OCI-M2 (cell line): ENCODE results near the gene ASGR1.
"Not testable (repeated sequence)": the region's sequence is repeated elsewhere in the genome, so short reads cannot be mapped to it uniquely, and the experiment has no call there.

Source experiments
- DNase-seq: peaks from one replicate; lab custom pipeline; 2025; ENCODE audit not compliant: unreplicated experiment; lab: John Stamatoyannopoulos, UW

ASGR1 gene

DNA sequence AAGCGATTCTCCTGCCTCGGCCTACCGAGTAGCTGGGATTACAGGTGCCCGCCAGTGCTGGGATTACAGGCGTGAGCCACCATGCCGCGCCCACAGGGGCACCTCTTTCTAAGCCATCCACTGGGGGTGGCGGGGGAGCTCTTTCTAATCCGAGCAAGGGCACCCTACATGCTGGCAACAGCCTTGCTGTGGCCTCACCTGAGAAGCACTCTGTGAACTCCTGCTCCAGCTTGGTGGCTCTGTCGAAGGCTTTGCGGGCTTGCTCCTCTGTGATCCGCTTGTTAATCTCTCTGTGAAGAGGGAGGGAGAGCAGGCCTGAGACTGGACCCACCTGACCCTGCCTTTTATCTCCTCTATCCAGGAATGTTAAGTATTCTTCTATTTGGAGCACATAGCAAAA is 11.9 kb upstream of the ASGR1 start:
- DNase-seq = no peak

DNA sequence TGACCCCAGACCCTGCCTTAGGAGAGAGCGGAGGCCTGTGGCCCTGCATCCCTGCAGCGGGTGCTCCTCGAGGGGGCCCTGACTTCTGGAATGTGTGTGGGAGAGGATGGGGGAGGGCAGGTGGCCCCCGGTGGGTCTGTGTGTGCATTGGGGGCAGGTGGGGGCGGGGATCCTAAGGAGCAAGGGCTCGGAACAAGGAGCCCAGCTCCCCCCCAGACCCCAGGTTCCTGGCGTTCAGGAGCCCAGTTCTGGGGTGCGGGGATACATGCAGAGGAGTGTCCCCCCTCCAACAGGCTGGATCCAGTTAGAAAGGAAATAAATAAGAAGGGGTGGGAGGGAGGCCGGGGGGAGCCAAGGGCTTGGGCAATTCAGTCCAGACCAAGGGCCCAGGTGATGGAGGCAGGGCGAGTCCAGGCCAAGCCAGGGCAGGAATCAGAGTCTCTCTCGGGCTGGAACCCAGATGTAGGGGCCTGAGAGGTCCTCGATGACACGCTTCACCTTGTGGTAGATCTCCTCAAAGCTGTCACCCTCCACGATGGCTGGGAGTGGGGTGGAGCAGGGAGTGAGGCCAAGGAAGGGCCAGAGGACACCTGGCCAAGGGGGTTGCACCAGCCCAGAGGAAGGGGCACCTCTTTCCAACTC is 11.2 kb upstream of the ASGR1 start:
- DNase-seq = no peak

DNA sequence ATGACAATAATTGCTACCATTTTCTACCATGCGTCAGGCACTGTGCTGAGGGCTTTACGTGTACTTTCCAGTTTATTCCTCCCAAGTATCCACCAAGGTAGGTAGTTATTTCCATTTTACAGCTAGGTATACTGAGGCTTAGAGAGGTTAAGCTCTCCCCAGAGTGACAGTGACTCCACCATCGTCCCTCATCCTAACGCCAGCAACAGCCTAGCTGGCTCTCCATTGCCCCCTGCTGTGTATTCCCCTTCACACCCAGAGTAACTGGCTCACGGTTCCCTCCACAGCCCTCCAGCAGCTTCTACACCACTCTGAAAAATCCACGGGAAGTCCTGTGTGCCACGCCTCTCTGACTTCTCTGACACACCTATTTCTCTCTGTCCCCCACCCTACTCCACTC is 7.1 kb upstream of the ASGR1 start:
- DNase-seq = no peak

DNA sequence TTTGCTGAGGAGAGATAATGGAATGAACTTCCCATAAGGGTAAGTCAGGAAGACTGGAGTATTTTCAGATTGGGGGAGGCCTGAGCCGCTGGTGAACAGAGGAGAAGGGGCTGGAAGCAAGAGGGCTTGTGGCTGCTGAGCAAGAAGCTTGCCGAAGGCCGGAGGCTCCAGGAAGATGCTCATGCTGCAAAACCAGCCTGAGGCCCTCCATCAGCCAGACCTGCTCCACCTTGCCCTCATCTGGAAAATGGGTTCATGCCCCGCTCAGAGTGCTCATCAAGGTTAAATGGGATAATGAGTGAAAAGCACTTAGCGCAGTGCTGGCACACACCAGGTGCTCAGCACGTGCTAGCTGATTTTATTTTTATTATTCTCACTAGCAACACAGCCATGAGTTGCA is 5.5 kb upstream of the ASGR1 start:
- DNase-seq = no peak

DNA sequence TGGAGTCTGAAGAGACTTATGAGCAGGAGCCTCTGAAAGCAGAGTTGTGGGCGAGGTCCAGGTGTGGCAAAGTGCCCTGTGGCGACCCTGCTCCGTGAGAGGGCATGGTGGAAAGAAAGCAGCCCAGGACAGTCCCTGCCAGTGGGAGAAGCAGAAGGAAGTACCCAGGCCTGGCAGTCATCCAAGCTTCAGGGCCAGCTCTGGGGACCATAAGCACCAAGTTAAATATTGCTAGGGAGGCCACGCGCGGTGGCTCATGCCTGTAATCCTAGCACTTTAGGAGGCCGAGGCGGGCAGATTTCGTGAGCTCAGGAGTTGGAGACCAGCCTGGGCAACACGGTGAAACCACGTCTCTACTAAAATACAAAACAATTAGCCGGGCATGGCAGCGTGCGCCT is 4.9 kb upstream of the ASGR1 start:
- no peak for DNase-seq

DNA sequence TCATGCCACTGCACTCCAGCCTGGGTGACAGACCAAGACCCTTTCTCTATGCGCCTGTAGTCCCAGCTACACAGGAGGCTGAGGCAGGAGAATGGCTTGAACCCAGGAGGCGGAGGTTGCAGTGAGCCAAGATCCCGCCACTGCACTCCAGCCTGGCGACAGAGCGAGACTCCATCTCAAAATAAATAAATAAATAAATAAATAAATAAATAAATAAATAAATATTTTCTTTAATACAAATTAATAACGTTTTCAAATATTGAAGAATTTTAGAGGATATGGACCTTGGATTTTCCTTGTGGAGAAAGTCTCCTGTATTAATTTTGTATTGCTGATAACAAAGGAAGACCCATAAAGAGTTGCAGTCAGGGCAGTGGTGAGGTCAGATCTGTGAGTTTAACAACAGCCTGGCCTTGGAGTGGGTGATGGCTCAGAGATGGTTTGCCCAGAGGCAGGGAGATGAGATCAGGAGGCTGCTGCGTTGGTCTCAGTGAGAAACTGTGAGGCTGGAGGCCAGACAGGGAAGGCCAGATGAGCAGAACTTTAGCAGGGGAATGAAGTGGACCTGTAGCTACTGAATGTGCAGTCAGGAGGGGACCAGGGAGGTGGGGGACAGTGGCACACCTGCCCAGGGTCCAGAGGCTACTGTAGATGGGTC is 4.4 kb upstream of the ASGR1 start:
- DNase-seq = no peak

DNA sequence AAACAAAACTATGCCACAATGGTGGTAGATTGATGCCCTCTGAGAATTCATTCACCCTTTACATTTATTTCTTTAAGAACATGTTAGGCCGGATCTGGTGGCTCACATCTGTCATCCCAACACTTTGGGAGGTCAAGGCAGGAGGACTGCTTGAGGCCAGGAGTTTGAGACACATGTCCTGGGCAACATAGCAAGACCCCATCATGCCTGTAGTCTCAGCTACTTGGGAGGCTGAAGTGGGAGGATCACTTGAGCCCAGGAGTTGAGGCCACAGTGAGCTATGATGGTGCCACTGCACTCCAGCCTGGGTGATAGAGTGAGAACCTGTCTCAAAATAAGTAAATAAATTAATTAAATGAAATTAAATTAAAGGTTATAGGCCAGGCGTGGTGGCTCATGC is 2.9 kb upstream of the ASGR1 start:
- not testable (repeated sequence) for DNase-seq

DNA sequence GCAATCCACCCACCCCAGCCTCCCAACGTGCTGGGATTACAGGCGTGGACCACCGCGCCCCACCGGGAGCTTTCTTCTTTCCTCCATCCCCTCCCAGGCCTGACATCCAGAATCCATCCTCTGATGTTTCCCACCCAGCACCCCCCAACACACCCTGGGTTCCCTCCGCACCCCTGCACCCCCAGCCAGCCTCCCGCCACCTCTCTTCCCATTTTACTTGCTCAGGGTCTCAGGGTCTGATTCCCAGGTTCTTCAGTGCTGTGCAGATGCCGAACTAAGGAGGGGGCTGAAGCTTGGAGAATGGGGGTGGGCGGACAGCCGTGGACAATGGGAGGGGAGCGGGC is 225 bp downstream of the ASGR1 start:
- DNase-seq = no peak

DNA sequence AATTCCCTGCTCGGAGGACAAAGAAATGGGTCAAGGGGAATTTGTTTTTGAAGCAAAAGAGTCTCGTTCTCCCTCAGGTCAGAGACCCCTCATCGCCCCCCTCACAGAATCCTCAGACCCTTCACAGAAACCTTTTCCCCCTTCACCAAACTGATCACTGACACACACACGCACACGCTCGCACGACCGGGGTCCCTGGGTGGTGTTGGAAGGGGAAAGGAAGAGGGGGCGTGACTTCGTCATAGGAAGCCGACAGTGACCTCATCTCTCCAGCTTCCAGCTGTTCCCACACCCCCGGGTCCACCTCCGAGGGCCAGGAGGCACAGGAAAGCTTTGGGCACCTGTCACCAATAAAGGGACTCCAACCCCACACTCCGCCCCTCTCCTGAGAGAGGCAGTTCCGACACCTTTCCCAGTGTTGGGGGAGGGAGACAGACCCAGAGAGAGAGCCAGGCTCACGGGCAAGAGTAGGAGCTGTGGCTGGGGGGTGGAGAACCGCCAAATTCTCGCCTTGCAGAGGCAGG is 1.2 kb downstream of the ASGR1 start:
- no peak for DNase-seq

DNA sequence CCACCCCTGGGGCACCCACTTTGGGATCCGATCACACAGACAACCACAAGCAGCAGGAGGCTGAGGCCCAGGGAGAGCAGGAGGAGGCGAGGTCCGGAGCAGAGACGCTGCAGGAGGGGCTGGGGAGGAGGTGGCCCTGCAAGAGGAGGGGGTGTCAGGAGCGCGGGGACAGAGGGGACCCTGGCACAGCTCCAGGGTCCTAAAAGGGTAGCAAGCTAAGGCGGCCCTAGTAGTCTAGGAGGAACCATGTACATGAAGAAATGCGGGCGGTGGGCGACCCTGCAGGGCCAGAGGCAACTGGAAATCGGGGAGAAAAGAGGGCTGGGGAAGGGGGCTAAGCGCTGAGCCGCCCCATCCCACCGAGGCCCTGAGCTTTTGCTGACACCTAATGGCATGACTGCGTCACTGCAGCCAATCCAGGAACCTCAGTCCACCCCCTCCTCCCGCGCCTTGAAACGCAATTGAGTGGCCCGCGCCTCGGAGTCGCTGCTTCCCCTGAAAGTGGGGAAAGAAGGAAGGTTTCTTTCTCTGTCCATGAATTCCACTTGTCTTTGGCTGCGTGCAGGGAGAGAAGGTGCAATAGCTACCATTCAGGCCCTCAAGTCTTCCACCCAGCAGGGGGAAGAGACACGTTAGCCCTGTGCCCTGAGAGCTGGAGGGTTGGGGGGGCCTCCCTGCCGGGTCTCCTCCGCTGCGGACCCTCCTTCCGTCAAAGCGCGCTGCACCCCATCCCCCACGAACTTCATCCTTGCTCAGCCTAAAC is 1.8 kb downstream of the ASGR1 start:
- peak; percentile 44 for DNase-seq

DNA sequence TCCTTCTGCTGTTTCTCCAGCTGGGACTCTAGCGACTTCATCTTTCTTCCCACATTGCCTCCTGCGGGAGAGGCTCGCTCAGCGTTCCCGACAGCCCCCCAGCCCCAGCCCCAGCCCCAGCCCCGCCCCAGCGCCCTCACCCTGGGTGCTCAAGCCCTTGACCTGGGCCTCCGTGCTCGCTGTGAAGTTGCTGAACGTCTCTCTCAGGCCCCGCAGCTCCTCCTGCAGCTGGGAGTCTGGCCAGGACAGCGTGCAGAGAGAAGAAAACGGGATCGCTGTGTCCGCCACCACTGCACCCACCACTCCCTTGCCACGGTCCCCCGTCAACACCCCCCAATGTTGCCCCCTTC is 2.4 kb downstream of the ASGR1 start:
- DNase-seq = no peak

DNA sequence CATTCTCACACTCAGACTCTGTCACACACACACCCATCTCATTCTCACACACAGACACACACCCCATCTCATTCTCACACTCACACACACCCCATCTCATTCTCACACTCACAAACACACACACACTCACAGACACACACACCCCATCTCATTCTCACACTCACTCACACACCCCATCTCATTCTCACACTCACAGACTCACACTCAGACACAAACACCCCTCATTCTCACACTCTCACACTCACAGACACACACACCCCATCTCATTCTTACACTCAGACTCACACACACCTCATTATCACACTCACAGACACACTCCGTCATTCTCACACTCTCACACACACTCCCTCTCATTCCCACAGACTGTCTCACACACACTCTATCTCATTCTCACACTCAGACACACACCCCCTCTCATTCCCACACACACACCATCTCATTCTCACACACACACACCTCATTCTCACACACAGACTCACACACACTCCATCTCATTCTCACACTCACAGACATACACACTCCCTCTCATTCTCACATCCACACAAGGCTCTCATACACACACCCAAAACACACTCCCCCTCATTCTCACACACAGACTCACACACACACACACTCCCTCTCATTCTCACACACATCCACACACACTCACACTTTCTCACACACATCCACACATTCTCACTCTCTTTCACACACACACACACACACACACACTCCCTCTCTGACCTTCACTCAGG is 2.9 kb downstream of the ASGR1 start:
- no peak for DNase-seq

DNA sequence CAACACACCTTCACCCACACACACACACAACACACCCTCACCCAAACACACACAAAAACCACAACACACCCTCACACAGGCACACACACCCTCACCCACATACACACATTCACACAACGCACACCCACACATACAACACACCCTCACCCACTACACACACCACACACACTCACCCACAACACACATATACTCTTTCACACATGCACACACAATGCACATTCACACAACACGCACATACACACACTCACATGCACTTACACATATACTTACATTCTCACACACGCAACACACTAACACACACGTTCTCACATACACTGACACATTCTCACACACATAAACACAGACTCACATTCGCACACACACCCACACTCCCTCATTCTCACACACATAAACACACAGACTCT is 3.8 kb downstream of the ASGR1 start:
- DNase-seq = no peak

DNA sequence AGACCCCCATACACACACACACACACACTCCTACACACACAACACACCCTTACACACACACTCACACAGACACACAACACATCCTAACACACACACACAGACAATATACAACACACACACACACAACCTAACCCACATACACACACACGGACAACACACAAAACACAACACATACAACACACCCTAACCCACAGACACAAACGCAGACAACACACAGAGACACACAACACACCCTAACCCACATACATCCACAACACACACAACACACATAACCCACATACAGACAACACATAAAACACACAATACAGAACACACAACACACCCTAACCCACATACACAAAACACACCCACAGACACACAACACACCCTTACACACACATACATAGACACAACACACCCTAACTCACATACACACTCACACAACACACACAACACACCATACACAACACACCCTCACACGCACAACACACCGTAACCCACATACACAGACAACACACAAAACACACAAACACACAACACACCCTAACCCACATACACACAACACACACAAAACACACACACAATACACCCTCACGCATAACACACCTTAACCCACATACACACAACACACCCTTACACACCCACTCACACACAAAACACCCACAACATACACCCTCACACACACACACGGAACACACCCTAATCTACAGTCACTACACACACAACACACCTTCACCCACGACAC is 4.4 kb downstream of the ASGR1 start:
- DNase-seq = no peak

DNA sequence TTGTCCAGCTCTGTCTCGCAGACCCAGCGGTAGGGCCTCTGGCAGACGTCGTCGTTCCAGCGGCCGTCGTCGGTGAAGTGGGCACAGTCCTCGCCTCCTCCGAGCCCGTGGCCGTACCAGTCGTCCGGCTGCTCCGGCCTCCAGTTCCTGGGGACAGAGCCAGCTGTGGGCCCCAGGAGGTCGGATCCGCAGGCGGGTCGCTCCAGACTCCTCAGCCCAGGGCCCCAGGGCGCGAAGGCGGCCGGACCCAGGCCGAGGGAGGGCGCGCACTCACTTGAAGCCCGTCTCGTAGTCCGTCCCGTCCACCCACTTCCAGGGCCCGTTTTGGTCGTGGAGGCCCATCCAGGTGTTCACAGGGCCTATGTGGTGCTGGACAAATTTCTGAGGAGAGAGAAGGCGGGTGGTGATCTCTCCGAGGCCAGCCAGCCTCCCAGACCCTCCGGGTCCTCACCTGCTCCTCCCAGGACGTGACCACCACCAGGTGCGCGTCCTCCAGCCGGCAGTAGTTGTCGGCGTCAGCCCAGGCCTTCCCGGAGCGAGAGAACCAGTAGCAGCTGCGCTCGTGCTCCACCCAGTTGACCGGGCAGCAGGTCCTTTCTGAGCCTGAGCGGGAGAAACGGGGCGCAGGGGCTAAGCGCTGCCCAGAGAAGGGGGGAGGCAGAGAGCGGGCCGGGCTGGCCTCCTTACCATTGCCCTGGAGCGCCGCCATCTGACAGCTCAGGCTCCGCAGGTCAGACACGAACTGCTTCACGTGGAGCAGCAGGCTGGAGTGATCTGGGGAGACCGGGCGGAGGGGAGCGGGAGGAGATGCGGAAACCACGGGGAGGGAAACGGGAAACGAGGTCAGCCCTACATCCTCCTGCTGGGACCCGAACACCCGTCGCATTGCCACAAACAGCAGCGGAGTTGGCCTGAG is 5.2 kb downstream of the ASGR1 start:
- no peak for DNase-seq

DNA sequence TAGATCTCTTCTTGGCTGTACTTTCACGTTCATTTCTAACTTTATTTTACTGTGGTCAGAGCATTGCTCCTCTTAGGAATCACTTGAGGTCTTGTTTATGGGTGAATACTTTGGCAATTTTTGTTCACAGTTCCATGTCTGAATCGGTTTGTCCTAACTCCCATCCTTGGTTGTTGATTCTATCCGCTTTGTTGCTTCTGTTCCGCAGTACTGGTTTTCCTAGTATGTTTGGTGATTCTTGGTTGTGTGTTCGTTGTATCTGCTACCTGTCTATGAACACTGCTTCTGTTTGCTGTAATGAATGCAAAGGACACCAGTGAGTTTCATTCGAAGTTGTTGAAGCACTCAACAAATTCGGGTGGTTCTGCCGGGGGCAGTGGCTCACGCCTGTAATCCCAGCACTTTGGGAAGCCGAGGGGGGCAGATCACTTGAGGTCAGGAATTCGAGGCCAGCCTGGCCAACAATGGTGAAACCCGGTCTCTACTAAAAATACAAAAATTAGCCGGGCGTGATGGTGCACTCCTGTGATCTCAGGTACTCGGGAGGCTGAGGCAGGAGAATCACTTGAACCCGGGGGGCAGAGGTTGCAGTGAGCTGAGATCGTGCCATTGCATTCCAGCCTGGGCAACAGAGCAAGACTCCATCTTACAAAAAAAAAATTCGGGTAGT is 6.5 kb downstream of the ASGR1 start:
- DNase-seq = not testable (repeated sequence)

DNA sequence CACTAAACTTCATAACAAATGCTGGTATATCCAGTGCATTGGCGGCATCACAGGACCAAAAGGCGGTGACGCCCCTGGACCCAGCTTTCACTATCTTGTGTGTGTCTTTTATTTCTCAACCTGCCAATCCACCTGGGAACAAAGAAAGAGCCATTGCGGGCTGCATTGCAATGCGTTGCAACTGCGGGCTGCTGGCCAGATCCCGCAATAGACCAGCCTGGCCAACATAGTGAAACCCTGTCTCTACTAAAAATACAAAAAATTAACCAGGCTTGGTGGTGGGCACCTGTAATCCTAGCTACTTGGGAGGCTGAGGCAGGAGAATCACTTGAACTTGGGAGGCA is 9.6 kb downstream of the ASGR1 start:
- not testable (repeated sequence) for DNase-seq

DNA sequence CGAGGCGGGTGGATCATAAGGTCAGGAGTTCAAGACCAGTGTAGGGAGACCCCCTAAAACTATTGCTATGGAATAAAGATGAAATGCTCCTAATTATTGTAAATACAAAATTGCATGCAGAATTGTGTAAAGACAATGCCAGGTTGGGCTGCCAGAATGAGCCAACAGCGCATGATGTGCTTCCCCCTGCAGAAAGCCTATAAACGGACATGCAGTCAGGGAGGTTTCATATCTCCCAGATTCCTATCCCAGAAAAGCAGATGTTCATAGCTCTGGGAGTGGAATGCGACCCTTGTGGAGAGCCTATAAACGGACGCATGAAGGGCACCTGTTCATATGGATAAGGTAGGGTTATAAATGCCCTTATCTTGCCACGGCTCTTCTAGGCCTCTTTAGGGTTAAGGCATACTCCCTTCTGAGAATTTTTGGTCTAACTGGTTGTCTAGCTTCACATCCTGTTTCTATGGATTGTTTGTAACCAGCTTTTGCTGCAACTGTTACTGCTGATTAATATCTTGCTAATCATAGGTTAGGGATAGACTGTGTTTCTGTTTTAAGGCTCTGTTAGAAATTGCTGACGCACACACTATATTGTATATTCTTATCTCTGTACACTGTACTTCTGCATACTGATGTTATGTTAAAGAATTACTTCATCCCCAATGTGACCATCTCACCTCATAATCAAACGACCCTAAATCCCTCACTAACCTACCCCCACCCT is 10.2 kb downstream of the ASGR1 start:
- not testable (repeated sequence) for DNase-seq

DNA sequence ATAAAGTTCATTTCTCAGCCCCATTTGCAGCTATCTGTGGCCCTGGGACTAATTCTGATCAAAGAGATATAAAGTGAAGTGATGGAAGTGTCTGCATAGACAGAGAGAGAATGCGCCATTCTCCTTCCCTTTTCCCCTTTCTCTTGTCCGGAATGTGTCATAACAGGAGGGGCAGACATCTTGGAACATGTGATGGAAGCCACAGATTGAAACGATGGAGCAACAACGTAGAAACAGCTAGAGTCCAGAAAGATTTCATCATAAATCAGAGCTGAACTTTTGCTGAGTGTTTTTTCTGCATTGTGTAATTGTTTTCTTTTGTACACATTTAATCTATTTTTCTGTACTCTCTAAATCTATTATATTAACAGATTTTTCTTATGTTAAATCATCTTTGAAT is 11.3 kb downstream of the ASGR1 start:
- DNase-seq = no peak
